ENCODE data around the gene DNAJA3.

DNAJA3 gene

GRCh38 chr16:4437366-4437765 is 11.7 kb downstream of the DNAJA3 start:
- DNase-seq = no peak

DNA sequence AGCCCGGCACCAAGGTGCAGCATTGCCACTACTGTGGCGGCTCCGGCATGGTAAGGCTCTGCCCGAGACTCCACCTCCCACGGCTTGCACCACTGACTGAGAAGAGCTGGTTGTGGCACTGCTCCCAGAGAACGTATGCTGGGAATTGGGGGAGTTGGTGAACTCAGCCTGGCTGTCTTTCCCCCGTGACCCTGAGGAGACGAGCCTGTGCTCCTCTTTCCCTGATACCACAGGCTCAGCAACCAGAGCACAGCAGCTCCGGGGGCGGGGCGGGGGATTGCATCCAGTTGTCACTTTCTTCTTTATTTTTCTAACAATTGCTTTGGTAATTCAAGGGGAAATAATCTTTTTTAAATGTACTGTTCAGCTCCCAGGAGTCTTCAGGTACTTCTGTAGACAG is 16.7 kb downstream of the DNAJA3 start:
- DNase-seq = no peak

DNA sequence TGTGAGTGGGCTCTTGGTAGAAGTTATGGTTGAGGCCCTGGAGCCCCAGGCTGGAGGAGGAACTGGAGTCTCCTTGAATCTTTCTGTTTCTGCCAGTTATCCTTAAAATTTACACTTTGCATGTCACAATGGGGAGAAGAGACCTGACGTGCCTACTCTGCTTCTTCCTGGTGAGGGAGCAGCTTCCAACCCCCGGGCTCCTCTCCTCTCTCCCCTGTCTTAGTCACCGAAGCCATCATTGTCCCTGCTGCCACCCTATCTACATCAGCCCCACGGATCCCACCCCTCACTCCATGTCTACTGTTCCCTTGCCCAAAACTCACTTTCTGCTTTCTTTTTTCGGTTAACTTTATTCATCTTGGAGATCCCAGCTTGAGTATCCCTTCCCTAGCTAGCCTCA is 17.6 kb downstream of the DNAJA3 start:
- DNase-seq = no peak

DNA sequence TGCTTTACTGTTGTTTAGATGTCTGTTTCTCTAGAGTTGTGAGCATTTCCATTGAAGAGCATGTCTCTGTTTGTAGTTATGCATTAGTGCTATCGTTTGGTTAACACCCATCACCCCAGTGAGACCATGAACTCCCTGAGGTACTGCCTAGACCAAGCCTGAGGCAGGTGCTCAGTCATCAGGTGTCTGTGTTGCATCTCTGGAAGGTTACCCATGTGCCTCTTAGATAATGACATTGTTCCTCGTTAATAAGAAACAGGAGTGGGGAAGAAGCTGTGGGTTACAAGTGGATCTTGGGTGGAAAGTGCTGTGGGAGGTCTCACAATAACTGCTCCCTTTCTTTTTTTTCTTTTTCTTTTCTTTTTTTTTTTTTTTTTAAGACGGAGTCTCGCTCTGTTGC is 18.3 kb downstream of the DNAJA3 start:
- no peak for DNase-seq

- no peak for DNase-seq
These were observed 24.8 kb downstream of the DNAJA3 start for GRCh38 chr16:4450430-4450829.

- no peak for DNase-seq
These were observed 25.4 kb downstream of the DNAJA3 start for GRCh38 chr16:4450931-4451519.

GRCh38 chr16:4452674-4453073 is 27.0 kb downstream of the DNAJA3 start:
- no peak for DNase-seq

DNA sequence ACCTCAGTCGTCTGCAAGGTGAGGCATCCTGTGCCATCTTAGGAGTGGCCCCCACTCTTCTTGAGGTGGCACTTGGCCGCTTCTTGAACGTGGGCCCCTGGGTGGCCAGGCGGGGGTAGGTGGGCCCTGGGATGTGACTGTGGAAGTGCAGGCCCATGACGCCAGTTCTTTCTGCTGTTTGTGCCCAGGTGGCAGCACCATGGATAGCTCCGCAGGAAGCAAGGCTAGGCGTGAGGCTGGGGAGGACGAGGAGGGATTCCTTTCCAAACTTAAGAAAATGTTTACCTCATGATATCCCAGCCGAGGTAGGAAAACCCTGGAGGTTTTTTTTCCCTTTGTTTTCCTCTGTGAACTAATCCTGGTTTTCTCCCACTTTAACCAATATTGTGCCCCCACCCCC is 29.0 kb downstream of the DNAJA3 start:
- no peak for DNase-seq

DNA sequence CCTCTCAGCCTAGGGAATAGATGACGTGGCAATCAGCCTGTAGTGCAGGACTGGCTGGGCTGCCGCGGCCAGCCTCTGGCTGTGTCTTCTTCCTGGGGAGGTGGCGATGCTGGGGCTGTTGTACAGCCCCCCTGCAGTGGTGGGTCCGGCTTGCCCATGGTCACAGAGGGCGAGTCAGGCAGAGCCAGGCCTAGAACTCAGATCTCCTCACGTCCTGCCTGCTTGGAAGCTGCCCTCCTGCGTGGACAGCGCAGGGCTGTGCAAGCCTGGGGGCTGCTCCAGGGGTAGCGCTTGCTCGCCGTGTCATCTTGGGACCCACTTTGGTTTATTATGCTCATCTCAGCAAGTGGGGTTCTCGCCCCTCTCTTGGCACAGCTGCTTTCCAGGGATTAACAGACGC is 29.4 kb downstream of the DNAJA3 start:
- DNase-seq = no peak

- no peak for DNase-seq
These were observed 30.3 kb downstream of the DNAJA3 start for GRCh38 chr16:4455951-4456350.

GRCh38 chr16:4460936-4461249 is 35.2 kb downstream of the DNAJA3 start:
- no peak for DNase-seq

DNA sequence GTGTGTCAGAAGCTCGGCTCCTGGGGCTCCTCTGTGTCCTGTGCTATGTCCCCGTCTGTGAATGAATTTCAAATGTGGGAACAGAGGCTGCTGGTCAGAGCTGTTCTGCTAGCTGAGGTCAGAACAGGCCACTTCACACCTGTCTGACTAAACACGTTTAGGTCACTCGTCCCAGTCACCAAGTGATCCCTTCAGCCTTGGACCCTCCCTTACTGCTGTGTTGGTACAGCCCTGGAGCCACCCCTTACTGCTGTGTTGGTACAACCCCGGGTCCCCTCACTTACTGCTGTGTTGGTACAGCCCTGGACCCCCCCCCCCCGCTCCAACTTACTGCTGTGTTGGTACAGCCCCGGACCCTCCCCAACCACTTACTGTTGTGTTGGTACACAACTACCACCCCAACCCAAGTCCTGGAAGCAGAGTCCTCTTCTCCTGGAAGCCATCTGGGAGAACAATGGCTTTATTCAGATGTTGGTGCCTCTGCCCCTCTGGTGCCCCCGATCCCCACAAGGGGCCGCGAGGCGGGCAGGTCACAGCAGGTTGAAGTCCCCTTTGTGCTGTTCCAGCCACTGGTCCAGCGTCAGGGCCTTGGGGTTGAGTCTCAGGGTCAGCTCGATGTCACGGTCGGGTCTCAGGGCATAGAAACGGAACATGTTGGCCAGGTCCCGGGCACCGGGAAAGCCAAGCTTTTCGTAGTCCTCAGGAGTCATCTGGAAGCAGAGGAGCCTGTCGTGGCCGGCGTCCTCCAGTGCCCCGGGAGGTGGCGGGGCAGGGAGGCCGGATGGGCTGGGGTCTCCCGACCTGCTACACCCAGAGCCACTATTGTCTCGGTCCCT is 35.8 kb downstream of the DNAJA3 start:
- no peak for DNase-seq

- DNase-seq = no peak
These were observed 38.0 kb downstream of the DNAJA3 start for GRCh38 chr16:4463522-4464163.

DNA sequence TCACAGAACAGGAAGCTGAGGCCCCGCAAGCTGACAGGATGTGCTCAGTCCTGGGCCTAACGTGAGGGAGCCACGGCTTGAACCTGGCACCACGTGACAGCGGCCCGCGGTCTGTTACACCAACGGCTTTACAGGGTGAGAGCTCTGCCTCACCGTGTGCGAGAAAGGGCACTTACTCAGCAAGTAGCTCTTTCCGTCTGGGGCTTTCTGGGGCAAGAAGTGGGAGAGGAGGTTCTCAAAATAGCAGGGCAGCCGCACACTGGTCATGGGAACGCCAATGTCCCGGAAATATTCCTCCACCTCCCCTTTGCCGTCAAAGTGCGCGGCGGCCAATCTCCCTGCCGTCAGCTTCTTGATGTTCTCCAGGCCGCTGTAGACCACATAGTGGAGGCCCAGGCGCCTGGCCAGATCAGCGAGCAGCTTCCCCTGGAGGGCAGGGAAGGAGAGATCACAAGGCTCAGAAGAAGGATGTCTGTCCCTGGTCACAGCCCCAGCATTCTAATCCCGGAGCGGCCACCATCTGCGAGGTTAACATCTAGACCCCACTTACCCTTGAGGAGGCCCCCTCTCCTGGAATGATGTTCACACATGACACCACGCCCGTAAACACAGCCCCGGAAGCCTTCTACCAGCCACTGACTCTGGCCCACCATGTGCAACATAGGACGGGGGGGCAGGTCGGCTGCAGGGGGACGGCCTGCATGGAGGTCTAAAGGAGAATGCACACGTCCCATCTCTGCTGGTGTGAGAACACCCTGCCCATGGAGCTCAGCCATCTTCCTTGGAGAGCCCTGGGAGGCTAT is 40.5 kb downstream of the DNAJA3 start:
- DNase-seq = peak; percentile 73

DNA sequence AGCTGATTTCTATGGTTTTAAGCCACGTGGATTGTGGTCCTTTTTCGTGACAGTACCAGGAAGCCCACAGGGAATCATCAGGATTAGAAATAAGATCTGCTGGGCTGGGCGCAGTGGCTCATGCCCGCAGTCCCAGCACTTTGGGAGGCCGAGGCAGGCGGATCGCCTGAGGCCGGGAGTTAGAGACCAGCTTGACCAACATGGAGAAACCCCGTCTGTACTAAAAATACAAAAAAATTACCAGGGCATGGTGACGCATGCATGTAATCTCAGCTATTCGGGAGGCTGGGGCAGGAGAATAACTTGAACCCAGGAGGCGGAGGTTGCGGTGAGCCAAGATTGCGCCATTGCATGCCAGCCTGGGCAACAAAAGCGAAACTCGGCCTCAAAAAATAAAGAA is 42.2 kb downstream of the DNAJA3 start:
- no peak for DNase-seq

DNA sequence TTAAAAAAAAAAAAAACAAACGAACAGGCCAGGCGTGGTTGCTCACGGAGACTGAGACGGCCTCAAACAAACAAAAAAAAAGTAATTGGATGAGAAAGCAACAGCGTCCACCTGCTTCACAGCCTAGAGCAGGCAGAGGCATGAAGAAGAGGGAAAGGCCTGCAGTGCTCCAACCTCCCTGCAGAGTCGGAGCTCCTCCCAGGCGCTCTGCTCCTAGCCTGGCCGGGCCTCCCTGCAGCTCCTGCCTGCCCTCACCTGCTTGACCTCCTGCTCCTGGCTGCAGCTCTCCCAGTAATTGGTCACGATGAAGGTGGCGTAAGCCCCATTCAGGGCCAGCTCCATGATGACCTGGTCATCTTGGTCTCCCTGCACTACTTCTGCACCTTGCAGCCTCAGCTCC is 43.3 kb downstream of the DNAJA3 start:
- DNase-seq = no peak

- no peak for DNase-seq
These were observed 46.2 kb downstream of the DNAJA3 start for GRCh38 chr16:4471869-4472268.

DNA sequence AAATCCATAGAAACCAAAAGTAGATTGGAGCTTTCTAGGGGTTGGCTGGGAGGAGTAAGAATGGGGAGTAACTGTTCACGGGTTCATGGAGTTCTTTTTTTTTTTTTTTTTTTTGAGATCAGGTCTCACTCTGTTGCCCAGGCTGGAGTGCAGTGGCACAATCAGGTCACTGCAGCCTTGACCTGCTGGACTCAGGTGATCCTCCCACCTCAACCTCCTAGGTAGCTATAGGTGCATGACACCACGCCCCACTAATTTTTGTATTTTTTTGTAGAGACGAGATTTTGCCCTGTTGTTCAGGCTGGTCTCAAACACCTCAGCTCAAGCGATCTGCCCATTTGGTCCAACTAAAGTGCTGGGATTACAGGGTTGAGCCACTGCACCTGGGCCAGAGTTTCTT is 47.2 kb downstream of the DNAJA3 start:
- no peak for DNase-seq

DNA sequence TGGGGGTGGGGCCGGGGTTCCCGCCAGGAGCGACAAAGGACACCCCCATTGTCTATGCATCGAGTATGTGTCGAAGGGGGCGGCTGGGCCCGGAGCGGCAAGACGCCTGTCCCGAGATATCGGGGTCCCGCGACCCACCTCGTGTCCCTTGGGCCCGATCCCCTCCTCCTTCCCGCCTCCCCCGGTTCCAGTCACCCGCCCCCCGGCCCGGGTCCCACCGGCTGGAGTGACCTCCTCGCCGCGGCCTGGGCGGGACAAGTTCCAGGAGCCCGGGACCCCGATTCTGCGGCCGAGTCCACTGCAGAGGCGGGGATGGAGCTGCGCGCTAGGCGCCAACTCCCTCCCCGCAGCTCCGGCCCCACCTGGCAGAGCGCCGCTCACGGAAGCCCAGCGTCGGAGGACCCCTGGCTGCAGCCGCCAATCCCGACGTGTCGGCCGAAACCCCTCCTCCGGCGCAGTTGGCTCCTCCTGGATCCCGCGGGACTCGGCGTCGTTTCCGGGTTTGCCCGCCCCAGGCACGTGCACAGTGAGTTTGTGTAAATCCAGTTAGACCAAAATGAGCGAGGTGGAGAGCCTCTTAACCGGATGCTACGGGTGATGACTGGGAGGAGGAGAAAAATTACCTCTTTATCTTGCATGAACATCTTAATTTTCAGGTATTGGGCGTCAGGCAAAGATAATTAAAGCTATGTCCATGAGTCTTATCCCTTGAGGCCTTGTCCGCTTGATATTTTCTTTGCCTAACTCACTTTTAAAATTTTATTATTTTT is 48.7 kb downstream of the DNAJA3 start, which contains the start of gene NMRAL1:
Gene NMRAL1, minus strand, starts transcription at position 434 of the 770 bp plus-strand sequence. CDS start 493 bp downstream, outside the sequence.
- DNase-seq = peak; percentile 95

- peak; percentile 99 for DNase-seq
These were observed 50.5 kb downstream of the DNAJA3 start, which contains the start of gene HMOX2 for GRCh38 chr16:4475880-4476788. Gene HMOX2 (plus strand): TSS chr16:4476398. CDS start chr16:4505525, 29,127 bp downstream.

DNA sequence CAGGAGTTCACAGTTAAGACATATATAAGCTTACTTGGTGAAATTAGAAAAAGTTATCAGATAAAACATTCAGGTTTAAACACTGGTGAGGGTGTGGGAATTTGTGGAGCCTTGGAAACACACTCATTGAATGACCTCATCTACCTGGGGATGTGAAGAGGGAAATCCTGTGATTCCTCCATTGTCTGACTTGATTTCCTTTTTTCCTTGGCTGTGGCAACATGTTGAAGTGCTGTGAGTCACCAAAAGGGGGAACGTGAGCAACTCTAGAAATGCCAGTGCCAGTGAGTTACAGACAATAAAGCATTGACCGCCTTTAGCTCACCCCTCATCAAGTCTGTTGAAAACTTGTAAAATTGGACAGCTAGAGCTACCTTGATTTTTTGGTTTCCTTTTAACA is 52.3 kb downstream of the DNAJA3 start:
- DNase-seq = no peak
